ENCODE data around the gene CHD9NB. TPM values are rescaled to one million over a fixed set of nuclear protein-coding genes. Genes with fewer than 3 reads are reported as not detected.
"Not testable (repeated sequence)": the region's sequence is repeated elsewhere in the genome, so short reads cannot be mapped to it uniquely, and the experiment has no call there.

The CHD9NB gene
- total RNA-seq, 1 experiment from 2014 or later = 0.40 TPM

DNA sequence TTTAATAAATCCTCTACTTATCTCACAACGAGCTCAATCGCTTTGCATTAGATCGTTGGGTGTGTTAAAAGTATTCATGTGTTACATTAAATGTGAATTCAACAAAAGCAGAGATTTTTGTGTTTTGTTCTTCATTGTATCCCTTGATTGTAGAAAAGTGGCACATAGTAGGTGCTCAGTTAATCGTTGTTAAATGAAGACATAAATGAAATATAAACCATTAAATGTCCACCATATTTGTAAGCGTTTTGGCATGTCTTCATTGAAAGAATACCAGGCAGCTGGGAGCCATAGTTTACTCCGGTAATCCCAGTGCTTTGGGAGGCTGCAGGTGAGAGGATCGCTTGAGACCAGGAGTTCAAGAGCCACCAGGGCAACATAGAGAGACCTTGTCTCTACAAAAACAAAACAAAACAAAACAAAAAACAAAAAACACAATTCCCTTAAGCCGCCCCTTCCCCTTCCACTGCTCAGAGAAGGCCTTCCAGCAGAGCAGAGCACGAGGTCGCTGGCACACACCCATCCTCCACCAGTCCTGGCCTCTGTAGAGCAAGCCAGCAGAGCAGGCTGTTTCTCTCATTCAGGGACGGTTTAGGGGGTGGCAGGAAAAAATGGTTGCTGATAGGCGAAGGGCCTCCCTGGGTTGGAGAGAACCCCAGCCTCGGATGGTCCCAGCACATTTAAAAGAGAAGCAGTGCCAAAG, 1.4 kb upstream of the CHD9NB start:
- no TSS peak for BruUV-seq (replicated peaks)
- Histone ChIP-seq H3K4me2 (ENCODE audit: low read length) (peak overlapping the region; percentile 92), H3K9ac (ENCODE audit: low read length) (peak overlapping the region; percentile 86), H3K9me3 (ENCODE audit: low read length) (no peaks in the 10 kb centered on the region), H4K20me1 (ENCODE audit: low read length) (no peaks in the 10 kb centered on the region), H3K4me3 (ENCODE audit: low read length) (peak overlapping the region; percentile 88; the same call in 1 of the 2 replicates), H3K27ac (ENCODE audit: low read length) (no peak overlapping the region; the same call in 1 of the 2 replicates), H3K4me1 (ENCODE audit: insufficient read depth, low read length) (peaks cover 19% of the 10 kb centered on the region), H2AFZ (ENCODE audit: low read length) (peak overlapping the region; percentile 94), H3K27me3 (ENCODE audit: low read length) (no peaks in the 10 kb centered on the region), H3F3A (ENCODE audit: low read length, unreplicated experiment) (no peaks in the 10 kb centered on the region), H3K9me2 (replicated peaks; ENCODE audit: low read length) (no peaks in the 10 kb centered on the region), H3K36me3 (ENCODE audit: low read depth, low read length) (no peaks in the 10 kb centered on the region), H3K79me2 (ENCODE audit: low read length) (peaks cover 38% of the 10 kb centered on the region)
- DNase-seq = peak; percentile 5
- POLR2A ChIA-PET (ENCODE audit: unreplicated experiment) = no interaction called here
- intact Hi-C loops (cut with micrococcal nuclease) = loop anchor here (2.0 to 10.0 kb wide), 5 partner anchors 27 to 451 kb away; partner anchors contain the start of gene AKTIP
- CTCF ChIA-PET = interaction anchor here (0.7 to 1.9 kb wide), 3 partner anchors 9 to 76 kb away, joined by 3 to 7 read pairs (median 4); no protein-coding TSS in a partner anchor
- TF ChIP-seq EZH2 (IDR thresholded peaks at IDR 0.05; ENCODE audit: low read length, unreplicated experiment) = no peak
- no peak for TF ChIP-seq EZH2phosphoT487 (IDR thresholded peaks at IDR 0.05; ENCODE audit: borderline replicate concordance, low read length)
- TF ChIP-seq, protein P1, sequence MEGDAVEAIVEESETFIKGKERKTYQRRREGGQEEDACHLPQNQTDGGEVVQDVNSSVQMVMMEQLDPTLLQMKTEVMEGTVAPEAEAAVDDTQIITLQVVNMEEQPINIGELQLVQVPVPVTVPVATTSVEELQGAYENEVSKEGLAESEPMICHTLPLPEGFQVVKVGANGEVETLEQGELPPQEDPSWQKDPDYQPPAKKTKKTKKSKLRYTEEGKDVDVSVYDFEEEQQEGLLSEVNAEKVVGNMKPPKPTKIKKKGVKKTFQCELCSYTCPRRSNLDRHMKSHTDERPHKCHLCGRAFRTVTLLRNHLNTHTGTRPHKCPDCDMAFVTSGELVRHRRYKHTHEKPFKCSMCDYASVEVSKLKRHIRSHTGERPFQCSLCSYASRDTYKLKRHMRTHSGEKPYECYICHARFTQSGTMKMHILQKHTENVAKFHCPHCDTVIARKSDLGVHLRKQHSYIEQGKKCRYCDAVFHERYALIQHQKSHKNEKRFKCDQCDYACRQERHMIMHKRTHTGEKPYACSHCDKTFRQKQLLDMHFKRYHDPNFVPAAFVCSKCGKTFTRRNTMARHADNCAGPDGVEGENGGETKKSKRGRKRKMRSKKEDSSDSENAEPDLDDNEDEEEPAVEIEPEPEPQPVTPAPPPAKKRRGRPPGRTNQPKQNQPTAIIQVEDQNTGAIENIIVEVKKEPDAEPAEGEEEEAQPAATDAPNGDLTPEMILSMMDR (conservative IDR thresholded peaks at IDR 0.05; ENCODE audit: low read depth, low read length) = no peak
- ATAC-seq = 0 out of 2 replicates have a peak, but pooled peaks have one; percentile 3

DNA sequence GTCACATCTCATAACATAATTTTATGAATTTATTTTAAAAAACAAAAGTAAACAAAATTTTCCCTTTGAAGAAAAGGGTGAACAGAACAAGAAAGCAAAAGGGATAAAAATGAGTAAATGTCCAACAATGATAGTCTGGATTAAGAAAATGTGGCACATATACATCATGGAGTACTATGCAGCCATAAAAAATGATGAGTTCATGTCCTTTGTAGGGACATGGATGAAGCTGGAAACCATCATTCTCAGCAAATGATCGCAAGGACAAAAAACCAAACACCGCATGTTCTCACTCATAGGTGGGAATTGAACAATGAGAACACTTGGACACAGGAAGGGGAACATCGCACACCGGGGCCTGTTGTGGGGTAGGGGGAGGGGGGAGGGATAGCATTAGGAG, 1.4 kb downstream of the CHD9NB start:
- H3K9me3 ChIP-seq (ENCODE audit: low read length); H4K20me1 ChIP-seq (ENCODE audit: low read length); H3K36me3 ChIP-seq (ENCODE audit: low read depth, low read length); POLR2A ChIA-PET (ENCODE audit: unreplicated experiment); H3K27ac ChIP-seq (ENCODE audit: low read length); H3F3A ChIP-seq (ENCODE audit: low read length, unreplicated experiment); DNase-seq; H3K27me3 ChIP-seq (ENCODE audit: low read length); CTCF ChIA-PET; H2AFZ ChIP-seq (ENCODE audit: low read length); H3K4me2 ChIP-seq (ENCODE audit: low read length); H3K9me2 ChIP-seq (replicated peaks; ENCODE audit: low read length); ATAC-seq; H3K9ac ChIP-seq (ENCODE audit: low read length); BruUV-seq (replicated peaks); H3K4me3 ChIP-seq (ENCODE audit: low read length): not testable (repeated sequence)
- intact Hi-C loops (cut with micrococcal nuclease) = loop anchor here (5.0 to 10.0 kb wide), 3 partner anchors 234 to 454 kb away; partner anchors contain the start of gene AKTIP
- peaks cover 14% of the 10 kb centered on the region for H3K4me1 ChIP-seq (ENCODE audit: insufficient read depth, low read length)
- H3K79me2 ChIP-seq (ENCODE audit: low read length) = peaks cover 12% of the 10 kb centered on the region

DNA sequence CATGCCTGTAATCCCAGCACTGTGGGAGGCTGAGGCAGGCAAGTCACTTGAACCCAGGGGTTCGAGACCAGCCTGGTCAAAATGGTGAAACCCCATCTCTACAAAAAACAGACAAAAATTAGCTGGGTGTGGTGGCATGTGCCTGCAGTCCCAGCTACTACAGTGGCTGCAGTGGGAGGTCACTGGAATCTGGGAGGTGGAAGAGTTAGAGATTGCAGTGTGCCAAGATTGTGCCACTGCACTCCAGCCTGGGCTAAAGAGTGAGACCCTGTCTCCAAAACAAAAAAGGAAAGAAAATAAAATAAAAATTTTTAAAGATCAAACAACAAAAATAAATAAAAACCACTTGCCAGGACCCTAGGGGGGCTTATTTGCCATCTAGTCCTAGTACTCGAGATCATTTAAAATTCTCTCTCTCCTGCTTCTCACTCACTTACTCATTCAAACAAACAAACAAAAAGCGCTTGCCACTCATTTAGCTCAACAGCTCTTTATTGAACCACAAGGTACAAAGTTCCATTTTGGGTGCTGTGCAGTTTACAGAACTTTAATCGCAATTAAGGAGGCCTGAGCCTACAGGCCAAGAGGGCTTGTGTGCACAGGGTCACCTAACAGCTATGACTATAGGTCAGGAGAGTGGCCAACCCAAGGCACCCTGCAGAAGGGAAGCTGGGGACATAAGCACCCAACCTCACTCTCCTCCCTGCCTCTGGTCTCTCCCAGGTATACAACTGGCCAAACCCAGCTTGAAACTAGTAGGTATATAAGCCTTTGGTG, 4.4 kb downstream of the CHD9NB start:
- CTCF ChIA-PET = no interaction called here
- no peak overlapping the region for H3K27ac ChIP-seq (ENCODE audit: low read length)
- no peaks in the 10 kb centered on the region for H4K20me1 ChIP-seq (ENCODE audit: low read length)
- POLR2A ChIA-PET (ENCODE audit: unreplicated experiment) = no interaction called here
- no peak overlapping the region for H3K9ac ChIP-seq (ENCODE audit: low read length)
- H3K4me2 ChIP-seq (ENCODE audit: low read length) = no peak overlapping the region
- TF ChIP-seq EZH2phosphoT487 (IDR thresholded peaks at IDR 0.05; ENCODE audit: borderline replicate concordance, low read length) = no peak
- TF ChIP-seq, protein P1 (conservative IDR thresholded peaks at IDR 0.05; ENCODE audit: low read depth, low read length) = no peak
- no peak for TF ChIP-seq EZH2 (IDR thresholded peaks at IDR 0.05; ENCODE audit: low read length, unreplicated experiment)
- ATAC-seq (no peak), DNase-seq (no peak)
- intact Hi-C loops (cut with micrococcal nuclease) = no loop called here
- no peaks in the 10 kb centered on the region for H3K36me3 ChIP-seq (ENCODE audit: low read depth, low read length)
- H3K79me2 ChIP-seq (ENCODE audit: low read length) = no peaks in the 10 kb centered on the region
- no peaks in the 10 kb centered on the region for H3K4me1 ChIP-seq (ENCODE audit: insufficient read depth, low read length)
- H3K27me3 ChIP-seq (ENCODE audit: low read length) = no peaks in the 10 kb centered on the region
- H3K9me3 ChIP-seq (ENCODE audit: low read length) = no peaks in the 10 kb centered on the region
- H2AFZ ChIP-seq (ENCODE audit: low read length) = no peak overlapping the region
- H3K9me2 ChIP-seq (replicated peaks; ENCODE audit: low read length) = no peaks in the 10 kb centered on the region
- BruUV-seq (replicated peaks) = no TSS peak
- no peak overlapping the region for H3K4me3 ChIP-seq (ENCODE audit: low read length)
- H3F3A ChIP-seq (ENCODE audit: low read length, unreplicated experiment) = no peaks in the 10 kb centered on the region

DNA sequence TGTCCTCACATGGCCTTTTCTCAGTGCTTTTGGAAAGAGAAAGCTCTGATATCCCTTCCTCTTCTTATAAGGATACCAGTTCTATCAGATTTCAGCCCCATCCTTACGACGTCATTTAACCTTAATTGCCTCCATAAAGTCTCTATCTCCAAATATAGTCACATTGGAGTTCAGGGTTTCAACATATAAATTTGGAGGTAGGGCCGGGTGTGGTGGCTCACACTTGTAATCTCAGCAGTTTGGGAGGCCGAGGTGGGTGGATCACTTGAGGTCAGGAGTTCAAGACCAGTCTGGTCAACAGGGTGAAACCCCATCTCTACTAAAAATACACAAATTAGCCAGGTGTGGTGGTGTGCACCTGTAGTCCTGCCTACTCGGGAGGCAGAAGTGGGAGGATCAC, 5.2 kb downstream of the CHD9NB start:
- H3K9ac ChIP-seq (ENCODE audit: low read length); H3K27me3 ChIP-seq (ENCODE audit: low read length); POLR2A ChIA-PET (ENCODE audit: unreplicated experiment); H3K79me2 ChIP-seq (ENCODE audit: low read length); intact Hi-C loops (cut with micrococcal nuclease); ATAC-seq; H3K27ac ChIP-seq (ENCODE audit: low read length); H3K36me3 ChIP-seq (ENCODE audit: low read depth, low read length); H3K4me1 ChIP-seq (ENCODE audit: insufficient read depth, low read length); H2AFZ ChIP-seq (ENCODE audit: low read length); H3K4me3 ChIP-seq (ENCODE audit: low read length); DNase-seq; H4K20me1 ChIP-seq (ENCODE audit: low read length); H3K9me3 ChIP-seq (ENCODE audit: low read length); BruUV-seq (replicated peaks); H3K9me2 ChIP-seq (replicated peaks; ENCODE audit: low read length); H3K4me2 ChIP-seq (ENCODE audit: low read length); CTCF ChIA-PET; H3F3A ChIP-seq (ENCODE audit: low read length, unreplicated experiment): not testable (repeated sequence)

Measured in PC-3 (cell line).